ENCODE data around the gene NAA38. TPM values are rescaled to one million over a fixed set of nuclear protein-coding genes. Genes with fewer than 3 reads are reported as not detected.

The NAA38 gene
- total and polyA plus RNA-seq, 7 donors = 60.8 to 148 (median 95.4) TPM

DNA sequence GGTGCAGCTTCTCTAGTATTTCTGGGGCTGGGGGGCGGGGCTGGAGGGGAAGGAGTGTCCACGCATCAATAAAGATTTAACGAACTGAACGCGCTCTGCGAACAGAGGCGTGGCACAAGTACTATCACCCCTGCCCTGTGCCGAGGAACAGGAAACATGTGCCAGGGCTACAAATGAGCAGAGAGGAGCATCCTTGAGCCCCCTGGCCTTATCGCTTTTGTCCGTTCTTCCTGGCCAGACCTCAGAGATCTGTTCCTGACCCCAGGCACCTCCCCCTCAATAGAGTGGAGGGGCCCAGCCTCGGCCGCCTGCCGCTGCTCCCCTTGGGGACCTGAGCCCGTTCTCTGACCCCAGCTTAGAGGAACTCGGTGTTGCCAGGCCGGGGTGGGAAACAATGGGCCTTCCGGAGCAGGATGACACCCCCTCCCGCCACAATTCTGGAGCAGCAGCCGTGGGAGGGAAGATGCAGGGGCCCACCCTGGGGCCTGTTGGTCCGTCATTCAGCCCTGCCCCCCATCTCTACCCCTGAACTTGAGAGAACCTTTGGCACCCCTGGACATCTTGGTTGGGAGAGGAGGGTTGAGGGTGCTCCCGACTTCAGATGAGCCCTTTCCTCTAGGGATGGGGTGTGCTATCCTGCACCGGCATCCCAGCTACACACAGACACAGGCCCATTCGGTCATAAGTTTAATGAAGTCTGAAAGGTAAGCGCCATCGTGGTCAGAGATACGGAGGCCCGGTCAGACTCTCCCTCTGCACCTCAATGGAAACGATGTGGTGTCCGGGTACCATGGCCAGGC, 1.1 kb downstream of the NAA38 start:
- 14 to 16% (median 14%) methylated on average over 28 to 29 of the region's 29 CpGs for WGBS, 3 donors
- Histone ChIP-seq H3K27ac (peak overlapping the region; percentile 93), H3K27me3 (ENCODE audit: insufficient read depth in 3 of 3, low read length in 2 of 3) (no peaks in the 10 kb centered on the region), H3K4me3 (peak overlapping the region; percentile 86), H3K9me3 (no peaks in the 10 kb centered on the region), H3K4me1 (peaks cover 31% of the 10 kb centered on the region), H3K36me3 (ENCODE audit: insufficient read depth in 1 of 2, low read depth in 1 of 2) (peaks cover 3 to 45% of the 10 kb centered on the region in 2 donors)
- intact Hi-C loops (cut with DNase I) = no loop called here
- ATAC-seq (no peak), DNase-seq (peak; percentile 66 to 84)
- TF ChIP-seq, protein P1, sequence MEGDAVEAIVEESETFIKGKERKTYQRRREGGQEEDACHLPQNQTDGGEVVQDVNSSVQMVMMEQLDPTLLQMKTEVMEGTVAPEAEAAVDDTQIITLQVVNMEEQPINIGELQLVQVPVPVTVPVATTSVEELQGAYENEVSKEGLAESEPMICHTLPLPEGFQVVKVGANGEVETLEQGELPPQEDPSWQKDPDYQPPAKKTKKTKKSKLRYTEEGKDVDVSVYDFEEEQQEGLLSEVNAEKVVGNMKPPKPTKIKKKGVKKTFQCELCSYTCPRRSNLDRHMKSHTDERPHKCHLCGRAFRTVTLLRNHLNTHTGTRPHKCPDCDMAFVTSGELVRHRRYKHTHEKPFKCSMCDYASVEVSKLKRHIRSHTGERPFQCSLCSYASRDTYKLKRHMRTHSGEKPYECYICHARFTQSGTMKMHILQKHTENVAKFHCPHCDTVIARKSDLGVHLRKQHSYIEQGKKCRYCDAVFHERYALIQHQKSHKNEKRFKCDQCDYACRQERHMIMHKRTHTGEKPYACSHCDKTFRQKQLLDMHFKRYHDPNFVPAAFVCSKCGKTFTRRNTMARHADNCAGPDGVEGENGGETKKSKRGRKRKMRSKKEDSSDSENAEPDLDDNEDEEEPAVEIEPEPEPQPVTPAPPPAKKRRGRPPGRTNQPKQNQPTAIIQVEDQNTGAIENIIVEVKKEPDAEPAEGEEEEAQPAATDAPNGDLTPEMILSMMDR (IDR thresholded peaks at IDR 0.05) = no peak

DNA sequence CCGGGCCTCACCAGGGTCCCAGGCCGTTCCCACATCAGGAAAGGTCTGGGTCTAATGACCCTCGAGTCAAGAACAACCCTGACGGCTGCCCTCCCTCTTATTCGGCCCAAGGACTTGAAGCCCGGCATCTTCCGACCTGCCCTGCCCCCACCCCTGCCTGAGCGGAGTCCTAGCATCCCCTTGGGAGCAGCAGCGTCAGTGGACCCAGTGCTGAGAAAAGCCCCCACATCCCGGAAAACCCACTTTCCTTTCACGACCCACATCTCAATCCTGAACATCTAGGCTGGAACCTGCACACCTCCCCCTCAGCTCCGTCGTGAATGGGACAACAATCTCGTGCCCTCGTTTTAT, 1.7 kb downstream of the NAA38 start:
- Histone ChIP-seq H3K27ac (peak overlapping the region; percentile 93), H3K4me1 (peaks cover 31% of the 10 kb centered on the region), H3K36me3 (ENCODE audit: insufficient read depth in 1 of 2, low read depth in 1 of 2) (peaks cover 3 to 45% of the 10 kb centered on the region in 2 donors)

DNA sequence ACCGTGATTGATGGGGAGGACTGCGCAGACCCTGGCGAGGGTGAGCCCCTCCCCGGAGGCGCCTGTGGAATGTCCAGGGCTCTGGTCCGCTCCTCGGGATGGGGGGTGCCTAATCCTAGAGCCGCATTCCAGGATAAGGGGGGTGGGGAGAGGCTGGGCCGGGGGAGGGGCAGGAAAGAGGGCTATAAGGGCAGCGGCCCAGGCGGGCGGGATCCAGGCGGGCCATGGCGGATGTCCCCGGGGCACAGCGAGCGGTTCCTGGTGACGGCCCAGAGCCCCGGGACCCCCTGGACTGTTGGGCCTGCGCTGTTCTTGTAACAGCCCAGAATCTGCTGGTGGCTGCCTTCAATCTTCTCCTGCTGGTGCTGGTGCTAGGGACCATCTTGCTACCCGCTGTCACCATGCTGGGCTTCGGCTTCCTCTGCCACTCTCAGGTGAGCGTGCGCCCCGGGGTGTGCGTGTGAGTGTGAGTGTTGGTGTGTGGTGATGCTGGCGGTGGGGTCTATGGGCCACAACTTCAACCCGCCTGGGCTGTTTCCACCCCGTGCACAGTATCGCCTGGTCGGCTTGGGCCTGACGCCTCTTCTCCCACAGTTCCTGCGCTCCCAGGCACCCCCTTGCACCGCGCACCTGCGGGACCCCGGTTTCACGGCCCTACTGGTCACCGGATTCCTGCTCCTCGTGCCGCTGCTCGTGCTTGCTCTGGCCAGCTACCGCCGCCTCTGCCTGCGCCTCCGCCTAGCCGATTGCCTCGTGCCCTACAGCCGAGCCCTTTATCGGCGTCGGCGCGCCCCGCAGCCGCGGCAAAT, 2.3 kb downstream of the NAA38 start, which contains the start of gene TMEM88:
TMEM88 (plus strand) TSS at position 216 of the 809 bp plus-strand sequence; CDS start at position 225, 9 bp downstream.
- peaks cover 3 to 45% of the 10 kb centered on the region in 2 donors for H3K36me3 ChIP-seq (ENCODE audit: insufficient read depth in 1 of 2, low read depth in 1 of 2)
- peak within 1 kb of the TSS; percentile 93 for H3K27ac ChIP-seq
- TF ChIP-seq, protein P1 (IDR thresholded peaks at IDR 0.05) = no peak
- H3K4me3 ChIP-seq = peak within 1 kb of the TSS; percentile 86
- H3K9me3 ChIP-seq = no peaks in the 10 kb centered on the region
- no peaks in the 10 kb centered on the region for H3K27me3 ChIP-seq (ENCODE audit: insufficient read depth in 3 of 3, low read length in 2 of 3)
- ATAC-seq (no peak), DNase-seq (peak in 1 of 2 donors; percentile 64)
- H3K4me1 ChIP-seq = peaks cover 31% of the 10 kb centered on the region
- 53 to 57% (median 57%) methylated on average over 47 to 57 of the region's 57 CpGs for WGBS, 3 donors
- intact Hi-C loops (cut with DNase I) = loop anchor here in 1 of 2 donors (5.0 kb wide), 1 partner anchor 113 kb away; no protein-coding TSS in a partner anchor

More for the DNA sequence above, 1.7 kb downstream of the NAA38 start:
- peak overlapping the region; percentile 86 for H3K4me3 ChIP-seq
- H3K27me3 ChIP-seq (ENCODE audit: insufficient read depth in 3 of 3, low read length in 2 of 3) = no peaks in the 10 kb centered on the region
- TF ChIP-seq, protein P1 (IDR thresholded peaks at IDR 0.05) = no peak
- peak in 1 of 2 donors; percentile 68 for DNase-seq
- intact Hi-C loops (cut with DNase I) = no loop called here
- ATAC-seq = no peak
- 28 to 37% (median 31%) methylated on average over 15 of the region's 15 CpGs for WGBS, 3 donors
- no peaks in the 10 kb centered on the region for H3K9me3 ChIP-seq

DNA sequence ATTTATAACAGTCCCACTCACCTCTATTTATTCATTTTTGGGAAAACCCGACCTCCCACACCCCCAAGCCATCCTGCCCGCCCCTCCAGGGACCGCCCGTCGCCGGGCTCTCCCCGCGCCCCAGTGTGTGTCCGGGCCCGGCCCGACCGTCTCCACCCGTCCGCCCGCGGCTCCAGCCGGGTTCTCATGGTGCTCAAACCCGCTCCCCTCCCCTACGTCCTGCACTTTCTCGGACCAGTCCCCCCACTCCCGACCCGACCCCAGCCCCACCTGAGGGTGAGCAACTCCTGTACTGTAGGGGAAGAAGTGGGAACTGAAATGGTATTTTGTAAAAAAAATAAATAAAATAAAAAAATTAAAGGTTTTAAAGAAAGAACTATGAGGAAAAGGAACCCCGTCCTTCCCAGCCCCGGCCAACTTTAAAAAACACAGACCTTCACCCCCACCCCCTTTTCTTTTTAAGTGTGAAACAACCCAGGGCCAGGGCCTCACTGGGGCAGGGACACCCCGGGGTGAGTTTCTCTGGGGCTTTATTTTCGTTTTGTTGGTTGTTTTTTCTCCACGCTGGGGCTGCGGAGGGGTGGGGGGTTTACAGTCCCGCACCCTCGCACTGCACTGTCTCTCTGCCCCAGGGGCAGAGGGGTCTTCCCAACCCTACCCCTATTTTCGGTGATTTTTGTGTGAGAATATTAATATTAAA, 3.1 kb downstream of the NAA38 start:
- 69 to 74% (median 70%) methylated on average over 31 of the region's 31 CpGs for WGBS, 3 donors
- H3K9me3 ChIP-seq = no peaks in the 10 kb centered on the region
- ATAC-seq = no peak
- TF ChIP-seq, protein P1 (IDR thresholded peaks at IDR 0.05) = no peak
- H3K36me3 ChIP-seq (ENCODE audit: insufficient read depth in 1 of 2, low read depth in 1 of 2) = peaks cover 4 to 52% of the 10 kb centered on the region in 2 donors
- peak in 1 of 2 donors; percentile 53 for DNase-seq
- peak overlapping the region; percentile 30 for H3K27ac ChIP-seq
- H3K4me3 ChIP-seq = peak overlapping the region; percentile 86
- no peaks in the 10 kb centered on the region for H3K27me3 ChIP-seq (ENCODE audit: insufficient read depth in 3 of 3, low read length in 2 of 3)
- peaks cover 30% of the 10 kb centered on the region for H3K4me1 ChIP-seq
- intact Hi-C loops (cut with DNase I) = loop anchor here in 1 of 2 donors (5.0 kb wide), 1 partner anchor 112 kb away; no protein-coding TSS in a partner anchor
